Stimulated activated CD4-positive, alpha-beta T cell treated with anti-CD3 and anti-CD28 coated beads, Interleukin-15, amount 100 ng/mL, for 48 hours (primary cell): ENCODE data around the gene AFTPH.

ENCODE experiments used
- DNase-seq, 2 donors: peaks; one replicate each; pipeline ENCODE4 v3.0.0-alpha.2; 2020; ENCODE audit warnings: low read depth in 2 of 2

AFTPH gene

GRCh38 chr2:64523666-64524603, at the start of gene AFTPH:
TSS of gene AFTPH (plus strand) at chr2:64524328. CDS start at chr2:64551475, 27,147 bp downstream.
- peak; percentile 99 for DNase-seq

- no peak for DNase-seq
These were observed 49.5 kb upstream of the AFTPH start for GRCh38 chr2:64474636-64475035.

- DNase-seq = no peak
These were observed 47.1 kb upstream of the AFTPH start for GRCh38 chr2:64477037-64477436.

GRCh38 chr2:64477979-64478378, 46.1 kb upstream of the AFTPH start:
- no peak for DNase-seq

- DNase-seq = no peak
These were observed 45.5 kb upstream of the AFTPH start for GRCh38 chr2:64478502-64479230.

GRCh38 chr2:64479259-64480117, 44.6 kb upstream of the AFTPH start:
- DNase-seq = no peak

GRCh38 chr2:64481665-64482064, 42.5 kb upstream of the AFTPH start:
- DNase-seq = no peak

GRCh38 chr2:64482243-64482642, 41.9 kb upstream of the AFTPH start:
- no peak for DNase-seq

- DNase-seq = no peak
These were observed 41.2 kb upstream of the AFTPH start for GRCh38 chr2:64482765-64483504.

- DNase-seq = no peak
These were observed 38.8 kb upstream of the AFTPH start for GRCh38 chr2:64485331-64485730.

- DNase-seq = no peak
These were observed 38.2 kb upstream of the AFTPH start for GRCh38 chr2:64485961-64486360.

GRCh38 chr2:64487256-64488049, 36.7 kb upstream of the AFTPH start:
- DNase-seq = no peak

- DNase-seq = peak; percentile 61 to 73
These were observed 35.8 kb upstream of the AFTPH start for GRCh38 chr2:64488050-64488974.

- no peak for DNase-seq
These were observed 34.9 kb upstream of the AFTPH start for GRCh38 chr2:64489081-64489751.

GRCh38 chr2:64491426-64491825, 32.7 kb upstream of the AFTPH start:
- no peak for DNase-seq

GRCh38 chr2:64492272-64492671, 31.9 kb upstream of the AFTPH start:
- DNase-seq = no peak

- DNase-seq = no peak
These were observed 31.3 kb upstream of the AFTPH start for GRCh38 chr2:64492821-64493220.

GRCh38 chr2:64493788-64494187, 30.3 kb upstream of the AFTPH start:
- no peak for DNase-seq

GRCh38 chr2:64498438-64498837, 25.7 kb upstream of the AFTPH start:
- no peak for DNase-seq
